ENCODE measurements around the gene SLC6A13. TPM values are rescaled to one million over a fixed set of nuclear protein-coding genes. Genes with fewer than 3 reads are reported as not detected.

The SLC6A13 gene
- total and polyA plus RNA-seq, 2 experiments from 2014 or later: not detected

GRCh38 chr12:180445-180844, 82.2 kb downstream of the SLC6A13 start:
- TF ChIP-seq EZH2phosphoT487 (IDR thresholded peaks at IDR 0.05; ENCODE audit: insufficient read depth, low read depth) (no peak), EZH2 (IDR thresholded peaks at IDR 0.05; ENCODE audit: insufficient read depth, poor library complexity, severe bottlenecking) (no peak)
- Histone ChIP-seq H4K20me1 (ENCODE audit: insufficient read depth) (no peaks in the 10 kb centered on the region), H3K9me2 (ENCODE audit: insufficient read depth) (no peaks in the 10 kb centered on the region), H3K9me3 (ENCODE audit: low read depth) (no peaks in the 10 kb centered on the region), H3K4me2 (ENCODE audit: unreplicated experiment) (no peak overlapping the region), H3K4me3 (no peak overlapping the region), H3K36me3 (ENCODE audit: low read depth) (no peaks in the 10 kb centered on the region), H2AFZ (no peak overlapping the region), H3K27ac (no peak overlapping the region), H3K4me1 (ENCODE audit: insufficient read depth) (peaks cover 9% of the 10 kb centered on the region), H3F3A (ENCODE audit: insufficient read depth) (no peaks in the 10 kb centered on the region; the same call in 1 of the 2 replicates), H3K27me3 (replicated peaks; ENCODE audit: insufficient read depth) (no peaks in the 10 kb centered on the region), H3K79me2 (ENCODE audit: insufficient read depth) (no peaks in the 10 kb centered on the region), H3K9ac (no peak overlapping the region)
- DNase-seq: no peak
- in situ Hi-C loops (cut with MboI): no loop called here
- 75 to 78% methylated on average over 8 of the region's 8 CpGs for whole genome bisulfite sequencing, 2 experiments (ENCODE audit: low coverage in 1 of 2, low lambda C conversion rate in 2 of 2, missing lambda C conversion rate in 2 of 2)

- no peak overlapping the region for H3K4me3 ChIP-seq
- no peaks in the 10 kb centered on the region for H3K79me2 ChIP-seq (ENCODE audit: insufficient read depth)
- H3K9ac ChIP-seq: no peak overlapping the region
- 74 to 76% methylated on average over 5 of the region's 5 CpGs for WGBS, 2 experiments (ENCODE audit: low coverage in 1 of 2, low lambda C conversion rate in 2 of 2, missing lambda C conversion rate in 2 of 2)
- no peaks in the 10 kb centered on the region for H3K36me3 ChIP-seq (ENCODE audit: low read depth)
- H3K27me3 ChIP-seq (replicated peaks; ENCODE audit: insufficient read depth): no peaks in the 10 kb centered on the region
- no peaks in the 10 kb centered on the region; the same call in 1 of the 2 replicates for H3F3A ChIP-seq (ENCODE audit: insufficient read depth)
- H3K4me2 ChIP-seq (ENCODE audit: unreplicated experiment): no peak overlapping the region
- no peaks in the 10 kb centered on the region for H3K9me2 ChIP-seq (ENCODE audit: insufficient read depth)
- in situ Hi-C loops (cut with MboI): no loop called here
- no peaks in the 10 kb centered on the region for H3K9me3 ChIP-seq (ENCODE audit: low read depth)
- H2AFZ ChIP-seq: no peak overlapping the region
- TF ChIP-seq EZH2 (IDR thresholded peaks at IDR 0.05; ENCODE audit: insufficient read depth, poor library complexity, severe bottlenecking) (no peak), EZH2phosphoT487 (IDR thresholded peaks at IDR 0.05; ENCODE audit: insufficient read depth, low read depth) (no peak)
- no peak overlapping the region for H3K27ac ChIP-seq
- no peaks in the 10 kb centered on the region for H4K20me1 ChIP-seq (ENCODE audit: insufficient read depth)
- H3K4me1 ChIP-seq (ENCODE audit: insufficient read depth): peaks cover 9% of the 10 kb centered on the region
- DNase-seq: no peak
Observed at GRCh38 chr12:179885-180284, 82.8 kb downstream of the SLC6A13 start.

GRCh38 chr12:179131-179884, 83.3 kb downstream of the SLC6A13 start:
- in situ Hi-C loops (cut with MboI): no loop called here
- Histone ChIP-seq H3K9me2 (ENCODE audit: insufficient read depth) (no peaks in the 10 kb centered on the region), H3K4me2 (ENCODE audit: unreplicated experiment) (no peak overlapping the region), H3K9me3 (ENCODE audit: low read depth) (no peaks in the 10 kb centered on the region), H3K9ac (no peak overlapping the region), H3K4me3 (no peak overlapping the region), H3K79me2 (ENCODE audit: insufficient read depth) (no peaks in the 10 kb centered on the region), H2AFZ (no peak overlapping the region), H4K20me1 (ENCODE audit: insufficient read depth) (no peaks in the 10 kb centered on the region), H3K27me3 (replicated peaks; ENCODE audit: insufficient read depth) (no peaks in the 10 kb centered on the region), H3K36me3 (ENCODE audit: low read depth) (no peaks in the 10 kb centered on the region), H3F3A (ENCODE audit: insufficient read depth) (no peaks in the 10 kb centered on the region; the same call in 1 of the 2 replicates), H3K27ac (no peak overlapping the region), H3K4me1 (ENCODE audit: insufficient read depth) (peaks cover 9% of the 10 kb centered on the region)
- 69 to 72% methylated on average over 11 of the region's 11 CpGs for WGBS, 2 experiments (ENCODE audit: low coverage in 1 of 2, low lambda C conversion rate in 2 of 2, missing lambda C conversion rate in 2 of 2)
- DNase-seq: peak; percentile 26
- TF ChIP-seq EZH2 (IDR thresholded peaks at IDR 0.05; ENCODE audit: insufficient read depth, poor library complexity, severe bottlenecking) (no peak), EZH2phosphoT487 (IDR thresholded peaks at IDR 0.05; ENCODE audit: insufficient read depth, low read depth) (no peak)

- no peak overlapping the region for H2AFZ ChIP-seq
- 24 to 27% methylated on average over 3 of the region's 3 CpGs for WGBS, 2 experiments (ENCODE audit: low coverage in 1 of 2, low lambda C conversion rate in 2 of 2, missing lambda C conversion rate in 2 of 2)
Observed at GRCh38 chr12:178829-179109, 83.9 kb downstream of the SLC6A13 start.

More at GRCh38 chr12:178829-179109, 83.9 kb downstream of the SLC6A13 start:
- Histone ChIP-seq H3K36me3 (ENCODE audit: low read depth) (no peaks in the 10 kb centered on the region), H3K4me3 (no peak overlapping the region), H3K9ac (no peak overlapping the region), H3K79me2 (ENCODE audit: insufficient read depth) (no peaks in the 10 kb centered on the region), H3K9me3 (ENCODE audit: low read depth) (no peaks in the 10 kb centered on the region), H3K9me2 (ENCODE audit: insufficient read depth) (no peaks in the 10 kb centered on the region), H3F3A (ENCODE audit: insufficient read depth) (no peaks in the 10 kb centered on the region; the same call in 1 of the 2 replicates), H3K27me3 (replicated peaks; ENCODE audit: insufficient read depth) (no peaks in the 10 kb centered on the region), H3K27ac (no peak overlapping the region), H3K4me1 (ENCODE audit: insufficient read depth) (peaks cover 9% of the 10 kb centered on the region), H3K4me2 (ENCODE audit: unreplicated experiment) (no peak overlapping the region), H4K20me1 (ENCODE audit: insufficient read depth) (no peaks in the 10 kb centered on the region)
- in situ Hi-C loops (cut with MboI): no loop called here
- no peak for TF ChIP-seq EZH2phosphoT487 (IDR thresholded peaks at IDR 0.05; ENCODE audit: insufficient read depth, low read depth)
- no peak for TF ChIP-seq EZH2 (IDR thresholded peaks at IDR 0.05; ENCODE audit: insufficient read depth, poor library complexity, severe bottlenecking)
- DNase-seq: no peak

All from GM23248 (cell line).